ENCODE results near the gene MPRIP.
"Not testable (repeated sequence)": the region's sequence is repeated elsewhere in the genome, so short reads cannot be mapped to it uniquely, and the experiment has no call there.

Gene MPRIP, protein sequence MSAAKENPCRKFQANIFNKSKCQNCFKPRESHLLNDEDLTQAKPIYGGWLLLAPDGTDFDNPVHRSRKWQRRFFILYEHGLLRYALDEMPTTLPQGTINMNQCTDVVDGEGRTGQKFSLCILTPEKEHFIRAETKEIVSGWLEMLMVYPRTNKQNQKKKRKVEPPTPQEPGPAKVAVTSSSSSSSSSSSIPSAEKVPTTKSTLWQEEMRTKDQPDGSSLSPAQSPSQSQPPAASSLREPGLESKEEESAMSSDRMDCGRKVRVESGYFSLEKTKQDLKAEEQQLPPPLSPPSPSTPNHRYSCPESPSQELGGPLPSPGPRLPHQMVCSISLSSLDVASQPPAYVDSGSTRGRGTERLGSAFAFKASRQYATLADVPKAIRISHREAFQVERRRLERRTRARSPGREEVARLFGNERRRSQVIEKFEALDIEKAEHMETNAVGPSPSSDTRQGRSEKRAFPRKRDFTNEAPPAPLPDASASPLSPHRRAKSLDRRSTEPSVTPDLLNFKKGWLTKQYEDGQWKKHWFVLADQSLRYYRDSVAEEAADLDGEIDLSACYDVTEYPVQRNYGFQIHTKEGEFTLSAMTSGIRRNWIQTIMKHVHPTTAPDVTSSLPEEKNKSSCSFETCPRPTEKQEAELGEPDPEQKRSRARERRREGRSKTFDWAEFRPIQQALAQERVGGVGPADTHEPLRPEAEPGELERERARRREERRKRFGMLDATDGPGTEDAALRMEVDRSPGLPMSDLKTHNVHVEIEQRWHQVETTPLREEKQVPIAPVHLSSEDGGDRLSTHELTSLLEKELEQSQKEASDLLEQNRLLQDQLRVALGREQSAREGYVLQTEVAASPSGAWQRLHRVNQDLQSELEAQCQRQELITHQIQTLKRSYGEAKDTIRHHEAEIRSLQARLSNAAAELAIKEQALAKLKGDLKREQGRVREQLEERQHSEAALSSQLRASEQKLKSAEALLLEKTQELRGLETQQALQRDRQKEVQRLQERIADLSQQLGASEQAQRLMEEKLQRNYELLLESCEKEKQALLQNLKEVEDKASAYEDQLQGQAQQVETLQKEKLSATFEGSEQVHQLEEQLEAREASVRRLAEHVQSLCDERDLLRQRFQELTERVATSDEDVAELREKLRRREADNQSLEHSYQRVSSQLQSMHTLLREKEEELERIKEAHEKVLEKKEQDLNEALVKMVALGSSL (N-terminal part only)

GRCh38 chr17:17042384-17042736 lies at the start of gene MPRIP:
Gene MPRIP, plus strand, starts transcription at chr17:17042457. Its CDS starts 392 bp downstream, at chr17:17042849.
- no peak for DNase-seq (ENCODE audit: low read depth)

DNA sequence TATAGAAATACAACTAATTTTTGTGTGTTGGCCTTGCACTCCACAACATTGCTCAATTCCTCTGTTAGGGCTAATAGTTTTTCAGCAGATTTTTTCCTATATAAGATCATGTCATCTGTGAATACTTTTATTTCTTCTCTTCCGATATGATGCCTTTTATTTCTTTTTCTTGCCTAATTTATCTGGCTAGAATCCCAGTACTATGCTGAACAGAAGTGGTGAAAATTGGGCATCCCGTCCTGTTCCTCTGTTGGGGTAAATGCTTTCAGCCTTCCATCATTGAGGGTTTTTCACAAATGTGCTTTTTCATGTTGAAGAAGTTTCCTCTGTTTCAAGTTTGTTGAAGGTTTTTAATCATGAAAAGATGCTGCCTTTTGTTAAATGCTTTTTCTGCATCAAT lies 47.6 kb upstream of the MPRIP start:
- no peak for DNase-seq (ENCODE audit: low read depth)

GRCh38 chr17:16995930-16996329 lies 46.3 kb upstream of the MPRIP start:
- no peak for DNase-seq (ENCODE audit: low read depth)

DNA sequence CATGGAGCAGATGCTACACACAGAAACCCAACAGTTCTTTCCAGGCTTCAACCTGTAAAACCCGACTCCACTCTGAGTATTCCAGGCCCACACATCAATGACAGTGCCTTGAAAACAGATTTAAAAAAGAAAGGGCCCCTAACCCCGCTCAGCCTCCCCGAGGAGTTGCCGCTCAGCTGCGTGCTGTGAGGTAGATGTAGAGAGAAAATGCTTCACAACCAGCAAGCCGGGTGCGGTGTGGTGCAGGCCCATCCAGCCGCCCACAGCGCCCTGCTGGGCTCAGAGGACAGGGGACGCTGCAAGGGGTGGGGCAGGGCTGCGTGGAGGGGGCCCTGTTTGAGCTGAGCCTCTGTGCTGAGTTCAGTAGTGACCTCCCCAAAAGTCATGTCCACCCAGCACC lies 45.5 kb upstream of the MPRIP start:
- not testable (repeated sequence) for DNase-seq (ENCODE audit: low read depth)

DNA sequence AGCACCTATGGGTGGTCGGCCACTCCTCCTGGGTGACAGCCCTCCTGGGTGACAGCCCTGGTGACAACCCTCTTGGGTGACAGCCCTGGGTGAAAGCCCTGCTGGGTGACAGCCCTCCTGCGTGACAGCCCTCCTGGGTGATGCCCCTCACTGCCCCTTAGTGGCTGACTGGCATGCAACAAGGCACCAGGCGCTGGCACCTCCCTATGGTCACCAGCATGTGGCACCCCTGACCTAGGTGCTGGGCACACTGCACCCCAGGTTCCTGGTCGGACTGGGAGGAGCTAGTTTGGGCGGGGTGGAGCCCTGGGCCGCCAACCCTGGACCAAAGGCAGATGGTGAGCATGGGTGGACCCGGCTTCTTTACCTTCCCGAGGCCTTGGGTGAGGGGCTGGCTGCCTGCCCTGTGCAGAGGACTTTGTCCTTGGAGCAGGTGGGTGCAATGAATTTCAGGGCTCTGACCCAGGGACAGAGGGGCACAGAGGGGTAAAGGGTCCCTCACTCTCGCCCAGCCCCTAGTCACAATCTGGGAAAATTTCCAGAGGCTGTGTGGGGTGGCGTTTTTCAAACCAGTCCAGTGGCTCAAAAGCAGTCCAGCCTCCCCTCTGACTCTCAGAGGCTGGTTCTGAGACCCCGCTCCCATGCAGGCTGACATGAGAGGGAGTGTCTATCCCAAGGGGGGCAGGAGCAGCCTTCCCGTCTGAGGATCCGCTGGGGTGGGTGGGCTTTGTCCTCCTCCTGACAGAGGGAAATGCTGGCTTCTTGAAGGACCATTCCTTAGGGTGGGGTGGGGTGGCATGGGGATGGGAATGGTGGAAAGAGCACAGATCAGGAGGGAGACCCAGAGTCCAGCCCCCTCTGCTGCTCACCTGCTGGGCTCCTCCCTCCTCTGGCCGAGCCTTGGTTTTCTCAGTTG lies 44.5 kb upstream of the MPRIP start:
- DNase-seq (ENCODE audit: low read depth): peak; percentile 58

GRCh38 chr17:16999931-17000625 lies 42.2 kb upstream of the MPRIP start:
- DNase-seq (ENCODE audit: low read depth): no peak

- DNase-seq (ENCODE audit: low read depth): no peak
Observed at GRCh38 chr17:17001076-17001777, 41.0 kb upstream of the MPRIP start.

GRCh38 chr17:17001874-17002520 lies 40.3 kb upstream of the MPRIP start:
- peak; percentile 64 for DNase-seq (ENCODE audit: low read depth)

- not testable (repeated sequence) for DNase-seq (ENCODE audit: low read depth)
Observed at GRCh38 chr17:17002731-17003715, 39.2 kb upstream of the MPRIP start.

DNA sequence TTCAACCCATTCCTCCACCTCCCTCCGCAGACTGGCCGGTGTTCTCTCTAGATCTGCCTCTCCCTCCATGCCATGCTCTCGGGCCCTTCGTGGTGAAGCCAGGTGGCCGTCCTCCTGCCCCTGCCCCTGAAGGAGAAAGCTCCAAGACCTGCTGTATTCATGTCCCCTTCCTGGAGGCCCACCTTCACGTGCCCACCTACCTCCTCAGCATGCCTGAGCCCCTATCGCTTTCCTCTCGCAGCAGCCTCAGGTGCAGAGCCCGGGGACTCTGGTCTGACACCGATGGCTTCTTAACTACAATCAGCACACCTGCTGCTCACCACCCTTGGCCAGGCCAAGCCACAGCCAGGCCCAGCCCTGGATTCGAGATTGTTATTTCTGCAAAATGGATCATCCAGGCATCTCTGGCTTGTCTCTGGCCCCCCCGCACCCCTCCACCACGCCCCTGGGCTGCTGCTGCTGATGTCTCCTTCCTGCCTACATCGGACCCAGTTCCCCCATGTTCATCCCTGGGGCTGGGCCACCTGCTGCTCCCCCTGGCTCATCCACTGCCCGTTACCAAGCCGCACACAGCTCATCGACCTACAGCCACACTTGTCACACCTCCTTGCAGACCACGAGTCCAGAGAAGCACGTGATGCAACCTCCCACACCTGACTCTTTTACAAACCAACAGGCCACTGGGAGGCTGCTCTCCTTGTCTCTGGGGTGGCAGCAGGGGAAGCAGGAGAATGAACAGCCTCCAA lies 37.8 kb upstream of the MPRIP start:
- DNase-seq (ENCODE audit: low read depth): no peak

DNA sequence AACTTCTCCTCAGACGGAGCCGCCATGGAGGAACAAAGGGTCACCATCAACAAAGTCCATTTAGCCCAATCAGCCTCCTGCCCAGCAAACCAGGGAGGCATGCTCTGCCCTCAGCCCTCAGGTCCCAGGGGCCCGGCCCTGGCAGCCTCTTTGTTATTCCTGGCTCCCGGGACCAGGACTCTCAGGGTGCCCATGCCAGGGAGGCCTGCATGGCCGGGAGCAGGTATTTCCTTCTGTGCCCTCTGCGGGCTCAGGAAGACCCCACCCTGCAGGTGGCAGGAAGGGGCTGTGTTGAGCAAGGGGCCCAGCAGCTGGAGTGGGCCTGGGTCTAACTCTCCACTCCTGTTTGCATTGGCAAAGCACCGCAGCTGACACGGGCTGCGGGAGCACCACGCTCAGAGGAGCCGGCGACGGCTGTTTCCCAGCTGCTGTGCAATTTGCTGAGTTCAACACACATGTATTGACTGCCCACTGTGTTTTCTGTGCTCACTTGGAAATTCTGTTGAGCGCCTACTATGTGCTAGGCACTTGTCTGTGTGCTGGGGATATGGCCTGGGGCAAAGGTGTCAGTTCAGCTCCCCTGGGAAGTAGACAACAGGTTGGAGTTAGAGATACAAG lies 37.2 kb upstream of the MPRIP start:
- not testable (repeated sequence) for DNase-seq (ENCODE audit: low read depth)

GRCh38 chr17:17007891-17008290 lies 34.4 kb upstream of the MPRIP start:
- DNase-seq (ENCODE audit: low read depth): not testable (repeated sequence)

DNA sequence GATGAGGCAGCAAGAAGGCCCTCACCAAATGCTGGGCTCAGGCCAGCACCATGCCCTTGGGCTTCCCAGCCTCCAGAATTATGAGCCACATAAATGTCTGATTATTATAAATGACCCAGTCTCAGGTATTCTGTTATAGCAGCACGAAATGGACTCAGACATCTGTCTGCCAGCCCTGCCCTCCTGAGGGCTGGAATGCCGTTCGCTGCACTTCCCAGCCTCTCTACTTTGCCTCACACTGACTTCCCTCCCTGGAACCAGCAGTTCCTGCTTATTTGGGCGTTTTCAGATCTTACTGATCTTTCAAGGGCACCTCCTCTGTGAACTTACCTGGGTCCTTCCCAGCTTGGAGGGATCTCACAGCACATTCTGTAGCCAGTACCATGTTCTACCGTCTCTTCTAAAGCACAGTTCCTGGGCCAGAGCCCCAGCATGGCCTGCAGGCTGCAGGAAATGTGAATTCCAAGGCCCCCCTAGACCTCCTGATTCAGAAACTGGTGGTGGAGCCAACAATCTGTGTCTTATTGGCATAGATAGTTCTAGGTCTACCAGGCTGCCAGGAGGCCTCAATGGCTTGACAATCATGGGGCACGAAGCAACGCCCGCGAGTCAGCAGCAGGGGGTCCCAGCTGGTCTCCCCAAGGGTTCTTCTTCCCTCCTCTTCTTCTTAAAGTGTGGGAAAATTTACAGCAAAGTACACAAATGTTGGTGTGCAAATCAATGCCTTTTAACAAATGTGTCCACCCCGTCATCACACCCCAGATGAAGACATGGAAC lies 33.4 kb upstream of the MPRIP start:
- not testable (repeated sequence) for DNase-seq (ENCODE audit: low read depth)

- DNase-seq (ENCODE audit: low read depth): not testable (repeated sequence)
Observed at GRCh38 chr17:17009972-17010371, 32.3 kb upstream of the MPRIP start.

- DNase-seq (ENCODE audit: low read depth): not testable (repeated sequence)
Observed at GRCh38 chr17:17010545-17011034, 31.7 kb upstream of the MPRIP start.

Measured in activated T-helper 1 cell treated with Interleukin-2 at 50 U/mL for 16 hours (primary cell).